Umbilical cord (tissue), 2 donors: ENCODE results near the gene SELENOT. TPM values are rescaled to one million over a fixed set of nuclear protein-coding genes. Genes with fewer than 3 reads are reported as not detected.

ENCODE experiments used
- DNase-seq: peaks from one replicate; pipeline ENCODE4 v3.0.0-alpha.2; 2015; ENCODE audit warnings: low spot score
- total RNA-seq: library from RNA; depleted of rRNA; stranded (reverse); fragments of >200 nt; gene quantifications from one replicate; pipeline ENCODE4 v1.2.3, GENCODE V29; 2014; ENCODE audit warnings: low replicate concordance; ENCODE audit not compliant: insufficient read depth

The SELENOT gene
- total RNA-seq, 1 donor from 2014 or later: 59.9 TPM

- no peak for DNase-seq
These were observed 59.5 kb downstream of the SELENOT start for GRCh38 chr3:150662410-150663200.

DNA sequence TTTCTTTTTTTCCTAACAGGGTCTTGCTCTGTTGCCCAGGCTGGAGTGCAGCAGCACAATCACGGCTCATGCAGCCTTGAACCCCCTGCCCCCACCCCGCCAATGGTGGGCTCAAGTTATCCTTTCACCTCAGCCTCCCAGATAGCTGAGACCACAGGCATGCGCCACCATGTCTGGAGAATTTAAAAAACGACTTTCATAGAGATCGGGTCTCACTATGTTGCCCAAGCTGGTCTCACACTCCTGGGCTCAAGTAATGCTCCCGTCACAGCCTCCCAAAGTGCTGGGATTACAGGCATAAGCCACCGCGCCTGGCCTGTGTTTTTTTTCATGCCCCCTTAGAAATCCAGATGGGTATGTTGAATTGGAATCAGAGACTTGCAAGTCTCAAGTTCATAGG, 60.3 kb downstream of the SELENOT start:
- no peak for DNase-seq

- no peak for DNase-seq
These were observed 63.0 kb downstream of the SELENOT start for GRCh38 chr3:150666167-150666566.

- DNase-seq: no peak
These were observed 70.8 kb downstream of the SELENOT start for GRCh38 chr3:150673966-150674365.

GRCh38 chr3:150675587-150675986, 72.5 kb downstream of the SELENOT start:
- no peak for DNase-seq

Other genes starting within 250 kb of the SELENOT start
- 20.0 TPM for gene TSC22D2, start 195.0 kb upstream of the SELENOT start, total RNA-seq
- gene SERP1, start 56.8 kb upstream of the SELENOT start, total RNA-seq: 190 TPM
- 291 TPM for gene EIF2A, start 56.5 kb upstream of the SELENOT start, total RNA-seq
- not detected for gene ERICH6, start 100.6 kb downstream of the SELENOT start, total RNA-seq
- 87.6 TPM for gene SIAH2, start 159.8 kb downstream of the SELENOT start, total RNA-seq